Loucy (cell line): ENCODE results near the gene TAS2R43.

Experiments
- CTCF ChIP-seq: fragments of 200-600 bp; sonication (generic); conservative IDR thresholded peaks from 2 replicates; pipeline ENCODE4 v1.5.1; 2014; ENCODE audit warnings: mild to moderate bottlenecking, antibody characterized with exemption, low read length
- EZH2phosphoT487 ChIP-seq: fragments of 200-600 bp; IDR thresholded peaks from 2 replicates; pipeline ENCODE4 v1.6.1; 2018; ENCODE audit warnings: antibody characterized with exemption, mild to moderate bottlenecking, moderate library complexity, borderline replicate concordance

GRCh38 chr12:11133162-11133561, 41.0 kb upstream of the TAS2R43 start:
- TF ChIP-seq CTCF (no peak), EZH2phosphoT487 (no peak)
